Sigmoid colon (tissue), 7 donors: ENCODE measurements around the gene CENPW. TPM values are rescaled to one million over a fixed set of nuclear protein-coding genes. Genes with fewer than 3 reads are reported as not detected.

ENCODE experiments used
- DNase-seq: peaks from one replicate; pipeline ENCODE4 v3.0.0-alpha.2; 2019
- H3K27ac ChIP-seq, 4 donors: fragments of 200-600 bp; sonication (generic); one replicate each; pipeline ENCODE4 v1.5.1; 2016 to 2019; ENCODE audit warnings: mild to moderate bottlenecking in 1 of 4
- H3K27me3 ChIP-seq, 3 donors: fragments of 200-600 bp; sonication (generic); one replicate each; pipeline ENCODE4 v1.5.1; 2019; ENCODE audit warnings: mild to moderate bottlenecking in 1 of 3
- H3K36me3 ChIP-seq, 4 donors: fragments of 200-600 bp; sonication (generic); one replicate each; pipeline ENCODE4 v1.5.1; 2016 to 2019
- H3K4me1 ChIP-seq, 4 donors: fragments of 200-600 bp; sonication (generic); one replicate each; pipeline ENCODE4 v1.5.1; 2017 to 2019
- H3K4me3 ChIP-seq, 4 donors: fragments of 200-600 bp; sonication (generic); one replicate each; pipeline ENCODE4 v1.5.1; 2017 to 2019; ENCODE audit warnings: mild to moderate bottlenecking in 2 of 4, moderate library complexity in 1 of 4
- H3K9me3 ChIP-seq, 4 donors: fragments of 200-600 bp in 3 of 4; sonication (generic) in 3 of 4; one replicate each; pipeline versions ENCODE4 v1.5.1 to v1.6.1; 2013 to 2019
- CTCF ChIP-seq, 4 experiments: fragments of 450-650 bp in 3 of 4; fragments of 200-600 bp in 1 of 4; IDR thresholded peaks; one replicate each; pipeline ENCODE4 v1.5.1; 2016 to 2019; ENCODE audit warnings: antibody characterized with exemption in 4 of 4, mild to moderate bottlenecking in 3 of 4, moderate library complexity in 2 of 4
- EP300 ChIP-seq, 4 donors: sonication (generic); formaldehyde crosslinking; IDR thresholded peaks; one replicate each; pipeline ENCODE4 v1.6.1; 2017; ENCODE audit warnings: antibody characterized with exemption in 4 of 4
- POLR2A ChIP-seq, 2 donors: fragments of 450-650 bp; IDR thresholded peaks; one replicate each; pipeline ENCODE4 v1.6.1; 2016; ENCODE audit warnings: antibody characterized with exemption in 2 of 2, mild to moderate bottlenecking in 2 of 2, moderate library complexity in 2 of 2
- POLR2AphosphoS5 ChIP-seq, 4 donors: sonication (generic); formaldehyde crosslinking; IDR thresholded peaks; one replicate each; pipeline ENCODE4 v1.6.1; 2017; ENCODE audit warnings: antibody characterized with exemption in 4 of 4
- WGBS, 2 donors: extraction: QIAGEN DNeasy Blood & Tissue Kit; methylation state at CpG; one replicate each; pipeline ENCODE4 v1.1.7; 2013; 5-methylcytosine and 5-hydroxymethylcytosine counted together
- intact Hi-C: fragments of 100-400 bp; cut with DNase I; formaldehyde crosslinking; loops from one replicate; pipeline ENCODE4 v1.15.1; 2023
- polyA plus RNA-seq, 3 donors: library from polyadenylated mRNA; stranded (reverse); fragments of 200-250 nt; gene quantifications; one replicate each; pipeline ENCODE4 v1.2.3, GENCODE V29; 2013
- total RNA-seq, 4 donors: library from RNA; depleted of rRNA; stranded (reverse); fragments of >200 nt; gene quantifications; one replicate each; pipeline ENCODE4 v1.1.0, GENCODE V29; 2016
- donor health status: healthy with polysubstance abuse.
- donor health status: Bipolar disorder and iron deficiency.
- donor health status: healthy.

The CENPW gene
- total and polyA plus RNA-seq, 7 donors = 1.9 to 37.1 (median 5.2) TPM

GRCh38 chr6:126333729-126334128 lies 6.2 kb upstream of the CENPW start:
- 93 to 95% methylated on average over 2 of the region's 2 CpGs for WGBS, 2 donors
- intact Hi-C loops = no loop called here
- Histone ChIP-seq H3K27me3 (no peaks in the 10 kb centered on the region), H3K36me3 (no peaks in the 10 kb centered on the region), H3K4me3 (no peak overlapping the region), H3K4me1 (no peaks in the 10 kb centered on the region), H3K27ac (no peak overlapping the region), H3K9me3 (no peaks in the 10 kb centered on the region)
- DNase-seq = no peak
- no peak for TF ChIP-seq POLR2AphosphoS5 (IDR thresholded peaks at IDR 0.05)
- no peak for TF ChIP-seq CTCF (IDR thresholded peaks at IDR 0.05)
- no peak for TF ChIP-seq EP300 (IDR thresholded peaks at IDR 0.05)
- TF ChIP-seq POLR2A (IDR thresholded peaks at IDR 0.05) = no peak

DNA sequence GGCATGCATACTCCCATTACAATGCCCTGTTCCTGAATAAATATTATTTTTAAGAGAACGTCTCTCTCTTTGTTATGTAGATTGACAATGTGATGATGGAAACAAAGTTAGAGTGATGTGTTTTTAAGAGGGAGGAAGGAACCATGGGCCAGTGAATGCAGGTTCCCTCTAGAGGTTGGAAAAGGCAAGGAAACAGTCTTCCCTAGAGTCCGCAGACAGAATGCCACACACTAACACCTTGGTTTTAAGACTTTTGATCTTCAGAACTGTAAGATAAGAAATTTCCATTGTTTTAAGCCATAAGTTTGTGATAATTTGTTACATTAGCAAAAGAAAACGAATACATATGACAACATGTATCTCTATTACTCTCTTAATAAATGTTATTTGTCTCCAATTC lies 4.7 kb upstream of the CENPW start:
- DNase-seq = no peak
- Histone ChIP-seq H3K4me1 (no peaks in the 10 kb centered on the region), H3K36me3 (no peaks in the 10 kb centered on the region), H3K27ac (no peak overlapping the region), H3K27me3 (no peaks in the 10 kb centered on the region), H3K9me3 (no peaks in the 10 kb centered on the region), H3K4me3 (no peak overlapping the region)
- TF ChIP-seq CTCF (IDR thresholded peaks at IDR 0.05) (no peak), EP300 (IDR thresholded peaks at IDR 0.05) (no peak), POLR2A (IDR thresholded peaks at IDR 0.05) (no peak), POLR2AphosphoS5 (IDR thresholded peaks at IDR 0.05) (no peak)
- intact Hi-C loops = no loop called here
- WGBS, 2 donors = 63 to 71% methylated on average over 3 of the region's 3 CpGs

GRCh38 chr6:126337323-126337722 lies 2.6 kb upstream of the CENPW start:
- peaks cover 0 to 16% (median 10%) of the 10 kb centered on the region in 4 donors for H3K4me1 ChIP-seq
- intact Hi-C loops = no loop called here
- TF ChIP-seq POLR2AphosphoS5 (IDR thresholded peaks at IDR 0.05) (peak in 3 of 4 donors; percentile 38 to 55 (median 54)), CTCF (IDR thresholded peaks at IDR 0.05) (no peak)
- 78 to 88% methylated on average over 3 of the region's 3 CpGs for WGBS, 2 donors
- H3K27ac ChIP-seq = peak overlapping the region in 1 of 4 donors; percentile 1
- no peaks in the 10 kb centered on the region for H3K36me3 ChIP-seq
- H3K27me3 ChIP-seq = no peaks in the 10 kb centered on the region
- H3K4me3 ChIP-seq = no peak overlapping the region
- no peaks in the 10 kb centered on the region for H3K9me3 ChIP-seq
- peak; percentile 65 for DNase-seq

GRCh38 chr6:126341126-126341525 lies 1.2 kb downstream of the CENPW start:
- H3K9me3 ChIP-seq = no peaks in the 10 kb centered on the region
- H3K27ac ChIP-seq = no peak overlapping the region

More at GRCh38 chr6:126341126-126341525, 1.2 kb downstream of the CENPW start:
- peak overlapping the region in 2 of 4 donors; percentile 65 to 74 for H3K4me3 ChIP-seq
- intact Hi-C loops = no loop called here
- whole genome bisulfite sequencing, 2 donors = 29 to 60% methylated on average over 3 of the region's 3 CpGs
- no peak for DNase-seq
- no peaks in the 10 kb centered on the region for H3K36me3 ChIP-seq
- H3K4me1 ChIP-seq = peaks cover 0 to 16% (median 10%) of the 10 kb centered on the region in 4 donors
- no peaks in the 10 kb centered on the region for H3K27me3 ChIP-seq
- no peak for TF ChIP-seq CTCF (IDR thresholded peaks at IDR 0.05)
